SK-N-SH (cell line): ENCODE data around the gene MST1R. TPM values are rescaled to one million over a fixed set of nuclear protein-coding genes. Genes with fewer than 3 reads are reported as not detected.

Experiments used
- CTCF ChIA-PET: fragments of 300-600, 350-600 bp; formaldehyde crosslinking; extraction: SDS; loops from one replicate; lab custom pipeline; 2021; lab: Yijun Ruan, JAX
- POLR2A ChIA-PET: fragments of 350-600 bp; sonication (Branson Sonifier 250); formaldehyde crosslinking; extraction: SDS; loops from one replicate; lab custom pipeline; 2020; ENCODE audit warnings: antibody characterized with exemption, inconsistent platforms; lab: Yijun Ruan, JAX
- DNase-seq: peaks from one replicate; pipeline ENCODE4 v3.0.0; 2012
- H2AFZ ChIP-seq: fragments of 200-600 bp; sonication (generic); 2 replicates; pipeline ENCODE4 v1.8.1; 2016; ENCODE audit warnings: antibody characterized with exemption, mild to moderate bottlenecking, low read depth
- H3F3A ChIP-seq: fragments of 200-600 bp; sonication (generic); replicated peaks from 2 replicates; pipeline ENCODE3; 2016; ENCODE audit warnings: antibody characterized with exemption, mild to moderate bottlenecking; ENCODE audit not compliant: insufficient read depth
- H3K27ac ChIP-seq, 2 experiments: fragments of 200-500 bp in 1 of 2; fragments of 200-600 bp in 1 of 2; sonication (Bioruptor generic) in 1 of 2; sonication (generic), shearing (Covaris generic) in 1 of 2; 2 replicates each; pipeline versions ENCODE4 v1.5.1 to v1.6.1; 2014 to 2016; ENCODE audit warnings: low read depth in 2 of 2, inconsistent platforms in 1 of 2, low read length in 1 of 2, mild to moderate bottlenecking in 1 of 2, mixed read lengths in 1 of 2
- H3K27me3 ChIP-seq: fragments of 200-600 bp; sonication (generic), shearing (Covaris generic); 2 replicates; pipeline ENCODE4 v1.6.1; 2016; ENCODE audit warnings: mixed run types; ENCODE audit not compliant: insufficient read depth
- H3K36me3 ChIP-seq, 2 experiments: fragments of 200-500 bp in 1 of 2; fragments of 200-600 bp in 1 of 2; sonication (Bioruptor generic) in 1 of 2; sonication (generic) in 1 of 2; replicated peaks in 1 of 2; 2 replicates each; pipeline versions ENCODE3 to v1.5.1; 2014 to 2016; ENCODE audit warnings: low read length in 1 of 2, mild to moderate bottlenecking in 1 of 2; ENCODE audit not compliant: insufficient read depth in 2 of 2, control insufficient read depth in 1 of 2
- H3K4me1 ChIP-seq, 2 experiments: fragments of 200-500 bp in 1 of 2; fragments of 200-600 bp in 1 of 2; sonication (Bioruptor generic) in 1 of 2; sonication (generic), shearing (Covaris generic) in 1 of 2; 2 replicates each; pipeline versions ENCODE4 v1.5.1 to v1.6.1; 2014 to 2016; ENCODE audit warnings: low read depth in 1 of 2, low read length in 1 of 2, mixed run types in 1 of 2; ENCODE audit not compliant: insufficient read depth in 2 of 2, control insufficient read depth in 1 of 2
- H3K4me2 ChIP-seq: fragments of 200-600 bp; sonication (generic), shearing (Covaris generic); 2 replicates; pipeline ENCODE4 v1.6.1; 2017; ENCODE audit warnings: mixed run types
- H3K4me3 ChIP-seq, 2 experiments: fragments of 200-500 bp in 1 of 2; fragments of 200-600 bp in 1 of 2; sonication (Bioruptor generic) in 1 of 2; sonication (generic), shearing (Covaris generic) in 1 of 2; 2 replicates each; pipeline versions ENCODE4 v1.5.1 to v1.8.1; 2014 to 2016; ENCODE audit warnings: low read depth in 2 of 2, inconsistent platforms in 1 of 2, low read length in 1 of 2, mild to moderate bottlenecking in 1 of 2, mixed read lengths in 1 of 2, moderate library complexity in 1 of 2
- H3K79me2 ChIP-seq: fragments of 200-600 bp; sonication (generic); 2 replicates; pipeline ENCODE4 v1.8.1; 2017; ENCODE audit warnings: mild to moderate bottlenecking; ENCODE audit not compliant: insufficient read depth
- H3K9ac ChIP-seq: fragments of 200-600 bp; sonication (generic); 2 replicates; pipeline ENCODE4 v1.6.1; 2017; ENCODE audit warnings: mixed run types
- H3K9me2 ChIP-seq: fragments of 200-600 bp; sonication (generic); 2 replicates; pipeline ENCODE4 v1.6.1; 2017; ENCODE audit warnings: mixed run types
- H3K9me3 ChIP-seq: fragments of 200-600 bp; sonication (generic); 2 replicates; pipeline ENCODE4 v1.6.1; 2017; ENCODE audit warnings: mixed run types, mild to moderate bottlenecking, moderate library complexity
- H4K20me1 ChIP-seq: fragments of 200-600 bp; sonication (generic); 2 replicates; pipeline ENCODE4 v1.6.1; 2017; ENCODE audit warnings: mild to moderate bottlenecking, mixed run types; ENCODE audit not compliant: insufficient read depth
- ELF1 ChIP-seq: IDR thresholded peaks from 2 replicates; pipeline ENCODE4 v1.4.0; 2012
- EZH2phosphoT487 ChIP-seq: fragments of 200-600 bp; sonication (generic); IDR thresholded peaks from 2 replicates; pipeline ENCODE4 v1.6.1; 2017; ENCODE audit warnings: low read depth, mixed run types, mild to moderate bottlenecking, antibody characterized with exemption, moderate library complexity, borderline replicate concordance
- FOSL2 ChIP-seq: IDR thresholded peaks from 2 replicates; pipeline ENCODE4 v1.4.0; 2012; ENCODE audit warnings: low read depth, mild to moderate bottlenecking, moderate library complexity, borderline replicate concordance
- JUND ChIP-seq: IDR thresholded peaks from 2 replicates; pipeline ENCODE4 v1.4.0; 2012
- MXI1 ChIP-seq: IDR thresholded peaks from 2 replicates; pipeline ENCODE4 v1.6.1; 2012; ENCODE audit warnings: mild to moderate bottlenecking, low read depth, low read length, improper control_type of control experiment
- NRF1 ChIP-seq: IDR thresholded peaks from 2 replicates; pipeline ENCODE4 v1.6.1; 2012; ENCODE audit warnings: low read depth, mild to moderate bottlenecking, low read length
- POLR2AphosphoS5 ChIP-seq: IDR thresholded peaks from 2 replicates; pipeline ENCODE4 v1.6.1; 2012; ENCODE audit warnings: low read depth, low read length
- RAD21 ChIP-seq: IDR thresholded peaks from 2 replicates; pipeline ENCODE4 v1.6.1; 2012; ENCODE audit warnings: mild to moderate bottlenecking, low read length
- RCOR1 ChIP-seq: fragments of 150-350 bp; IDR thresholded peaks from 2 replicates; pipeline ENCODE4 v1.6.1; 2017; ENCODE audit warnings: antibody characterized with exemption, low read length
- RFX5 ChIP-seq: IDR thresholded peaks from 2 replicates; pipeline ENCODE4 v1.6.1; 2012; ENCODE audit warnings: mild to moderate bottlenecking, improper control_type of control experiment, low read length
- TAF1 ChIP-seq: IDR thresholded peaks from 2 replicates; pipeline ENCODE4 v1.6.1; 2012; ENCODE audit warnings: low read depth, mild to moderate bottlenecking, low read length, moderate library complexity, borderline replicate concordance
- TEAD4 ChIP-seq: IDR thresholded peaks from 2 replicates; pipeline ENCODE4 v1.4.0; 2012; ENCODE audit warnings: mild to moderate bottlenecking, borderline replicate concordance; ENCODE audit not compliant: insufficient read depth
- USF2 ChIP-seq: fragments of 150-350 bp; IDR thresholded peaks from 2 replicates; pipeline ENCODE4 v1.6.1; 2017; ENCODE audit warnings: antibody characterized with exemption, low read length, low read depth, borderline replicate concordance
- WGBS: methylation state at CpG from one replicate; pipeline ENCODE4 v1.1.6; 2017; ENCODE audit warnings: low lambda C conversion rate; 5-methylcytosine and 5-hydroxymethylcytosine counted together
- polyA plus RNA-seq, 3 experiments: library from polyadenylated mRNA; depleted of rRNA; stranded (reverse); fragments of >200 nt; gene quantifications; 2 replicates each; pipeline ENCODE4 v1.2.3, GENCODE V29; 2012
- TF ChIP-seq, protein P1 (sequence below): IDR thresholded peaks from 2 replicates; pipeline ENCODE4; 2012
- TF ChIP-seq, protein P2 (sequence below): fragments of 200-600 bp; sonication (generic); IDR thresholded peaks from 2 replicates; pipeline ENCODE4 v1.6.1; 2017; ENCODE audit warnings: antibody characterized with exemption, mild to moderate bottlenecking, moderate library complexity
- TF ChIP-seq, protein P3 (sequence below): IDR thresholded peaks from 2 replicates; pipeline ENCODE4 v1.4.0; 2012; ENCODE audit warnings: low read depth, borderline replicate concordance
- TF ChIP-seq, protein P4 (sequence below): fragments of 150-350 bp; IDR thresholded peaks from 2 replicates; pipeline ENCODE4 v1.6.1; 2016; ENCODE audit warnings: mild to moderate bottlenecking, low read depth, low read length

MST1R gene
- polyA plus RNA-seq, 1 of the 3 experiments (the other 2 are of a cell fraction), result 0.23 TPM

- H3K79me2 ChIP-seq, result no peaks in the 10 kb centered on the region
- H3K9me3 ChIP-seq, result no peaks in the 10 kb centered on the region
- ChIA-PET POLR2A (no interaction called here), CTCF (interaction anchor here (0.8 to 1.4 kb wide), 2 partner anchors 58 to 93 kb away, joined by 3 to 4 read pairs; partner anchors contain the start of gene INKA1)
- DNase-seq, result no peak
- H3K27me3 ChIP-seq, result no peaks in the 10 kb centered on the region
- H3F3A ChIP-seq, result no peaks in the 10 kb centered on the region
- no peak overlapping the region for H2AFZ ChIP-seq
- no peaks in the 10 kb centered on the region for H4K20me1 ChIP-seq
- WGBS, result no CpG with 5 or more reads among the region's 5 CpGs
- no peak for TF ChIP-seq NRF1
- no peak for TF ChIP-seq RFX5
- TF ChIP-seq, protein P1, sequence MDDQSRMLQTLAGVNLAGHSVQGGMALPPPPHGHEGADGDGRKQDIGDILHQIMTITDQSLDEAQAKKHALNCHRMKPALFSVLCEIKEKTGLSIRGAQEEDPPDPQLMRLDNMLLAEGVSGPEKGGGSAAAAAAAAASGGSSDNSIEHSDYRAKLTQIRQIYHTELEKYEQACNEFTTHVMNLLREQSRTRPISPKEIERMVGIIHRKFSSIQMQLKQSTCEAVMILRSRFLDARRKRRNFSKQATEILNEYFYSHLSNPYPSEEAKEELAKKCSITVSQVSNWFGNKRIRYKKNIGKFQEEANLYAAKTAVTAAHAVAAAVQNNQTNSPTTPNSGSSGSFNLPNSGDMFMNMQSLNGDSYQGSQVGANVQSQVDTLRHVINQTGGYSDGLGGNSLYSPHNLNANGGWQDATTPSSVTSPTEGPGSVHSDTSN, result no peak
- TF ChIP-seq MXI1, result no peak
- TF ChIP-seq TEAD4, result no peak
- no peak for TF ChIP-seq JUND
- no peak for TF ChIP-seq EZH2phosphoT487
- H3K9ac ChIP-seq, result no peak overlapping the region
- no peaks in the 10 kb centered on the region for H3K9me2 ChIP-seq
- H3K4me1 ChIP-seq, result peaks cover 0 to 5% of the 10 kb centered on the region in 2 experiments; a peak in 1 of 4 replicates
- no peak overlapping the region for H3K4me3 ChIP-seq
- H3K36me3 ChIP-seq, result no peaks in the 10 kb centered on the region
- H3K4me2 ChIP-seq, result no peak overlapping the region
- H3K27ac ChIP-seq, result no peak overlapping the region
Observed at GRCh38 chr3:49896345-49896744, 7.3 kb downstream of the MST1R start.

- no peaks in the 10 kb centered on the region for H3K4me1 ChIP-seq
- no peak overlapping the region for H2AFZ ChIP-seq
- CTCF ChIA-PET, result interaction anchor here (0.6 to 1.4 kb wide), 3 partner anchors 57 to 730 kb away, joined by 3 to 4 read pairs (median 3); partner anchors contain the start of gene INKA1
- POLR2A ChIA-PET, result no interaction called here
- no peak overlapping the region for H3K4me2 ChIP-seq
- H3K4me3 ChIP-seq, result no peak overlapping the region
- DNase-seq, result no peak
- TF ChIP-seq TAF1 (no peak), NRF1 (no peak), POLR2AphosphoS5 (no peak), RAD21 (no peak), RCOR1 (no peak), USF2 (no peak), FOSL2 (no peak), ELF1 (no peak)
- TF ChIP-seq, protein P2, sequence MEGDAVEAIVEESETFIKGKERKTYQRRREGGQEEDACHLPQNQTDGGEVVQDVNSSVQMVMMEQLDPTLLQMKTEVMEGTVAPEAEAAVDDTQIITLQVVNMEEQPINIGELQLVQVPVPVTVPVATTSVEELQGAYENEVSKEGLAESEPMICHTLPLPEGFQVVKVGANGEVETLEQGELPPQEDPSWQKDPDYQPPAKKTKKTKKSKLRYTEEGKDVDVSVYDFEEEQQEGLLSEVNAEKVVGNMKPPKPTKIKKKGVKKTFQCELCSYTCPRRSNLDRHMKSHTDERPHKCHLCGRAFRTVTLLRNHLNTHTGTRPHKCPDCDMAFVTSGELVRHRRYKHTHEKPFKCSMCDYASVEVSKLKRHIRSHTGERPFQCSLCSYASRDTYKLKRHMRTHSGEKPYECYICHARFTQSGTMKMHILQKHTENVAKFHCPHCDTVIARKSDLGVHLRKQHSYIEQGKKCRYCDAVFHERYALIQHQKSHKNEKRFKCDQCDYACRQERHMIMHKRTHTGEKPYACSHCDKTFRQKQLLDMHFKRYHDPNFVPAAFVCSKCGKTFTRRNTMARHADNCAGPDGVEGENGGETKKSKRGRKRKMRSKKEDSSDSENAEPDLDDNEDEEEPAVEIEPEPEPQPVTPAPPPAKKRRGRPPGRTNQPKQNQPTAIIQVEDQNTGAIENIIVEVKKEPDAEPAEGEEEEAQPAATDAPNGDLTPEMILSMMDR, result no peak
- TF ChIP-seq, protein P3, sequence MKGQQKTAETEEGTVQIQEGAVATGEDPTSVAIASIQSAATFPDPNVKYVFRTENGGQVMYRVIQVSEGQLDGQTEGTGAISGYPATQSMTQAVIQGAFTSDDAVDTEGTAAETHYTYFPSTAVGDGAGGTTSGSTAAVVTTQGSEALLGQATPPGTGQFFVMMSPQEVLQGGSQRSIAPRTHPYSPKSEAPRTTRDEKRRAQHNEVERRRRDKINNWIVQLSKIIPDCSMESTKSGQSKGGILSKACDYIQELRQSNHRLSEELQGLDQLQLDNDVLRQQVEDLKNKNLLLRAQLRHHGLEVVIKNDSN, result no peak
- TF ChIP-seq, protein P4, sequence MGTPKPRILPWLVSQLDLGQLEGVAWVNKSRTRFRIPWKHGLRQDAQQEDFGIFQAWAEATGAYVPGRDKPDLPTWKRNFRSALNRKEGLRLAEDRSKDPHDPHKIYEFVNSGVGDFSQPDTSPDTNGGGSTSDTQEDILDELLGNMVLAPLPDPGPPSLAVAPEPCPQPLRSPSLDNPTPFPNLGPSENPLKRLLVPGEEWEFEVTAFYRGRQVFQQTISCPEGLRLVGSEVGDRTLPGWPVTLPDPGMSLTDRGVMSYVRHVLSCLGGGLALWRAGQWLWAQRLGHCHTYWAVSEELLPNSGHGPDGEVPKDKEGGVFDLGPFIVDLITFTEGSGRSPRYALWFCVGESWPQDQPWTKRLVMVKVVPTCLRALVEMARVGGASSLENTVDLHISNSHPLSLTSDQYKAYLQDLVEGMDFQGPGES, result no peak
- no peak overlapping the region for H3K27ac ChIP-seq
- H3K27me3 ChIP-seq, result no peaks in the 10 kb centered on the region
- H3K79me2 ChIP-seq, result no peaks in the 10 kb centered on the region
- 96% methylated on average over 3 of the region's 9 CpGs for WGBS
- H3K36me3 ChIP-seq, result no peaks in the 10 kb centered on the region
- H4K20me1 ChIP-seq, result no peaks in the 10 kb centered on the region
- H3K9me3 ChIP-seq, result no peaks in the 10 kb centered on the region
- no peaks in the 10 kb centered on the region for H3F3A ChIP-seq
- no peaks in the 10 kb centered on the region for H3K9me2 ChIP-seq
- H3K9ac ChIP-seq, result no peak overlapping the region
Observed at GRCh38 chr3:49895791-49896190, 7.9 kb downstream of the MST1R start.
